Caco-2 (cell line): ENCODE results near the gene SCFD2. TPM values are rescaled to one million over a fixed set of nuclear protein-coding genes. Genes with fewer than 3 reads are reported as not detected.

Experiments used
- BruUV-seq: library from RNA; stranded (reverse); fragments of 400-500 nt; replicated peaks from 2 replicates; lab custom pipeline; 2021; lab: Mats Ljungman, UMichigan
- CTCF ChIA-PET: fragments of 300-600 bp; sonication (Branson Sonifier 250); formaldehyde crosslinking; loops from one replicate; lab custom pipeline; 2022; ENCODE audit warnings: antibody characterized with exemption; lab: Charles Lee
- POLR2A ChIA-PET: fragments of 300-600 bp; sonication (Branson Sonifier 250); formaldehyde crosslinking; loops from one replicate; lab custom pipeline; 2022; ENCODE audit warnings: antibody characterized with exemption; lab: Charles Lee
- DNase-seq, 2 experiments: peaks; one replicate each; pipeline versions ENCODE4 v3.0.0 to v3.0.0-alpha.2; 2020 to 2022
- H3K27me3 ChIP-seq: replicated peaks from 2 replicates; pipeline ENCODE4 v1.6.0; 2011; ENCODE audit warnings: low read length; ENCODE audit not compliant: control insufficient read depth, insufficient read depth
- H3K36me3 ChIP-seq: 2 replicates; pipeline ENCODE4 v1.5.1; 2011; ENCODE audit warnings: low read length; ENCODE audit not compliant: control insufficient read depth, insufficient read depth
- H3K4me1 ChIP-seq: fragments of 250-450 bp; sonication (Bioruptor Pico); 2 replicates; pipeline ENCODE4 v1.5.1; 2020; ENCODE audit warnings: mild to moderate bottlenecking
- H3K4me3 ChIP-seq: 2 replicates; pipeline ENCODE4 v1.5.1; 2011; ENCODE audit warnings: low read depth, mild to moderate bottlenecking, control low read depth, low read length
- H3K9me3 ChIP-seq: fragments of 250-450 bp; sonication (Bioruptor Pico); 2 replicates; pipeline ENCODE4 v1.5.1; 2020; ENCODE audit warnings: mild to moderate bottlenecking, moderate library complexity
- H3K27ac Mint-ChIP-seq: one replicate; pipeline ENCODE4 v1.8.0; 2022; ENCODE audit warnings: mixed read lengths; ENCODE audit not compliant: unreplicated experiment
- H3K27me3 Mint-ChIP-seq: one replicate; pipeline ENCODE4 v1.8.0; 2022; ENCODE audit warnings: mixed read lengths; ENCODE audit not compliant: insufficient read depth, unreplicated experiment
- H3K36me3 Mint-ChIP-seq: one replicate; pipeline ENCODE4 v1.8.0; 2022; ENCODE audit warnings: mild to moderate bottlenecking, mixed read lengths; ENCODE audit not compliant: insufficient read depth, unreplicated experiment
- H3K4me1 Mint-ChIP-seq: one replicate; pipeline ENCODE4 v1.8.0; 2022; ENCODE audit warnings: low read depth, mixed read lengths; ENCODE audit not compliant: unreplicated experiment
- H3K4me3 Mint-ChIP-seq: one replicate; pipeline ENCODE4 v1.8.0; 2022; ENCODE audit warnings: mild to moderate bottlenecking, moderate library complexity, mixed read lengths; ENCODE audit not compliant: unreplicated experiment
- H3K9me3 Mint-ChIP-seq: one replicate; pipeline ENCODE4 v1.8.0; 2022; ENCODE audit warnings: mixed read lengths; ENCODE audit not compliant: unreplicated experiment
- CTCF ChIP-seq, 2 experiments: fragments of 200-600 bp in 1 of 2; IDR thresholded peaks; 1 replicate in 1 of 2; 2 replicates in 1 of 2; pipeline versions ENCODE4 v1.5.1 to v1.8.0; 2011 to 2022; ENCODE audit warnings: antibody characterized with exemption in 1 of 2, control low read depth in 1 of 2, inconsistent platforms in 1 of 2, low read depth in 1 of 2, low read length in 1 of 2, mild to moderate bottlenecking in 1 of 2, moderate library complexity in 1 of 2; ENCODE audit not compliant: insufficient read depth in 1 of 2, severe bottlenecking in 1 of 2, unreplicated experiment in 1 of 2
- intact Hi-C: fragments of 100-400 bp; cut with micrococcal nuclease; formaldehyde crosslinking; loops from one replicate; pipeline ENCODE4 v1.10.0; 2022; ENCODE audit not compliant: unreplicated experiment
- total RNA-seq: library from RNA; stranded (reverse); gene quantifications from 2 replicates; pipeline ENCODE4 v1.2.3, GENCODE V29; 2022

The SCFD2 gene
- total RNA-seq, 1 experiment from 2014 or later: 12.2 TPM

GRCh38 chr4:52917817-52918216, 448.0 kb downstream of the SCFD2 start:
- Histone ChIP-seq H3K9me3 (no peaks in the 10 kb centered on the region), H3K4me1 (peaks cover 30% of the 10 kb centered on the region), H3K27me3 (no peaks in the 10 kb centered on the region), H3K4me3 (no peak overlapping the region), H3K36me3 (no peaks in the 10 kb centered on the region)
- DNase-seq: no peak
- no TSS peak for BruUV-seq
- POLR2A ChIA-PET: no interaction called here
- CTCF ChIA-PET: no interaction called here
- H3K9me3 Mint-ChIP-seq: no peaks in the 10 kb centered on the region
- intact Hi-C loops: no loop called here
- H3K27me3 Mint-ChIP-seq: no peaks in the 10 kb centered on the region
- H3K36me3 Mint-ChIP-seq: no peaks in the 10 kb centered on the region
- H3K4me1 Mint-ChIP-seq: peaks cover 16% of the 10 kb centered on the region
- no peak for TF ChIP-seq CTCF (IDR thresholded peaks at IDR 0.05; ENCODE audit: insufficient read depth in 1 of 2, low read depth in 1 of 2, low read length in 1 of 2, severe bottlenecking in 1 of 2, unreplicated experiment in 1 of 2)
- no peak overlapping the region for H3K27ac Mint-ChIP-seq
- H3K4me3 Mint-ChIP-seq: no peak overlapping the region

GRCh38 chr4:52915730-52916300, 450.0 kb downstream of the SCFD2 start:
- Histone ChIP-seq H3K36me3 (no peaks in the 10 kb centered on the region), H3K27me3 (no peaks in the 10 kb centered on the region), H3K4me1 (peaks cover 42% of the 10 kb centered on the region), H3K9me3 (no peaks in the 10 kb centered on the region), H3K4me3 (no peak overlapping the region)
- H3K36me3 Mint-ChIP-seq: no peaks in the 10 kb centered on the region
- intact Hi-C loops: loop anchor here (2.0 kb wide), 2 partner anchors 39 to 67 kb away; no protein-coding TSS in a partner anchor
- CTCF ChIA-PET: no interaction called here
- peak overlapping the region; percentile 96 for H3K27ac Mint-ChIP-seq
- H3K9me3 Mint-ChIP-seq: no peaks in the 10 kb centered on the region
- BruUV-seq: no TSS peak
- TF ChIP-seq CTCF (IDR thresholded peaks at IDR 0.05; ENCODE audit: insufficient read depth in 1 of 2, low read depth in 1 of 2, low read length in 1 of 2, severe bottlenecking in 1 of 2, unreplicated experiment in 1 of 2): no peak
- H3K27me3 Mint-ChIP-seq: no peaks in the 10 kb centered on the region
- POLR2A ChIA-PET: no interaction called here
- DNase-seq: no peak
- peaks cover 25% of the 10 kb centered on the region for H3K4me1 Mint-ChIP-seq
- no peak overlapping the region for H3K4me3 Mint-ChIP-seq

GRCh38 chr4:52915191-52915590, 450.7 kb downstream of the SCFD2 start:
- Mint-ChIP-seq H3K27me3 (no peaks in the 10 kb centered on the region), H3K4me3 (no peak overlapping the region), H3K27ac (peak overlapping the region; percentile 96), H3K4me1 (peaks cover 25% of the 10 kb centered on the region), H3K36me3 (no peaks in the 10 kb centered on the region), H3K9me3 (no peaks in the 10 kb centered on the region)
- Histone ChIP-seq H3K4me3 (no peak overlapping the region), H3K9me3 (no peaks in the 10 kb centered on the region), H3K36me3 (no peaks in the 10 kb centered on the region), H3K4me1 (peaks cover 42% of the 10 kb centered on the region), H3K27me3 (no peaks in the 10 kb centered on the region)
- intact Hi-C loops: loop anchor here (2.0 kb wide), 2 partner anchors 40 to 68 kb away; no protein-coding TSS in a partner anchor
- BruUV-seq: no TSS peak
- POLR2A ChIA-PET: interaction anchor here (1.7 kb wide), 1 partner anchor 203 kb away, joined by 7 read pairs; no protein-coding TSS in a partner anchor
- CTCF ChIA-PET: no interaction called here
- DNase-seq: no peak
- TF ChIP-seq CTCF (IDR thresholded peaks at IDR 0.05; ENCODE audit: insufficient read depth in 1 of 2, low read depth in 1 of 2, low read length in 1 of 2, severe bottlenecking in 1 of 2, unreplicated experiment in 1 of 2): no peak
